CD14-positive monocyte (primary cell): ENCODE measurements around the gene CENPP. TPM values are rescaled to one million over a fixed set of nuclear protein-coding genes. Genes with fewer than 3 reads are reported as not detected.

Experiments used
- DNase-seq, 3 donors: peaks; one replicate each; pipeline ENCODE4 v3.0.0-alpha.2; 2011 to 2022
- H2AFZ ChIP-seq: 2 replicates; pipeline ENCODE4 v1.6.0; 2012; ENCODE audit warnings: mild to moderate bottlenecking, low read depth, low read length, inconsistent platforms; ENCODE audit not compliant: insufficient read depth, poor library complexity, severe bottlenecking
- H3K27ac ChIP-seq, 2 donors: 1 replicate in 1 of 2; 2 replicates in 1 of 2; pipeline ENCODE4 v1.5.1; 2012 to 2013; ENCODE audit warnings: low read length in 2 of 2, control low read depth in 1 of 2, inconsistent platforms in 1 of 2, low read depth in 1 of 2, mild to moderate bottlenecking in 1 of 2
- H3K27me3 ChIP-seq, 2 donors: one replicate each; pipeline versions ENCODE4 v1.6.0 to v1.6.1; 2011 to 2013; ENCODE audit warnings: low read length in 2 of 2; ENCODE audit not compliant: control insufficient read depth in 2 of 2, insufficient read depth in 2 of 2
- H3K36me3 ChIP-seq, 2 donors: replicated peaks in 1 of 2; 1 replicate in 1 of 2; 2 replicates in 1 of 2; pipeline versions ENCODE4 v1.5.1 to v1.6.1; 2012 to 2013; ENCODE audit warnings: low read length in 2 of 2, control low read depth in 1 of 2, inconsistent platforms in 1 of 2, mild to moderate bottlenecking in 1 of 2; ENCODE audit not compliant: insufficient read depth in 2 of 2, control insufficient read depth in 1 of 2
- H3K4me1 ChIP-seq, 2 donors: 1 replicate in 1 of 2; 2 replicates in 1 of 2; pipeline versions ENCODE4 v1.5.1 to v1.6.1; 2012 to 2013; ENCODE audit warnings: low read length in 2 of 2, control low read depth in 1 of 2, inconsistent platforms in 1 of 2, mild to moderate bottlenecking in 1 of 2, moderate library complexity in 1 of 2; ENCODE audit not compliant: insufficient read depth in 2 of 2, control insufficient read depth in 1 of 2
- H3K4me2 ChIP-seq: replicated peaks from 2 replicates; pipeline ENCODE3; 2012; ENCODE audit warnings: low read length, moderate library complexity, mild to moderate bottlenecking; ENCODE audit not compliant: poor library complexity, severe bottlenecking; ENCODE audit errors: extremely low read depth
- H3K4me3 ChIP-seq, 3 experiments: fragments of 200-600 bp in 1 of 3; sonication (generic) in 1 of 3; replicated peaks in 1 of 3; 1 replicate in 2 of 3; 2 replicates in 1 of 3; pipeline ENCODE4 v1.5.1; 2011 to 2013; ENCODE audit warnings: low read length in 3 of 3, mild to moderate bottlenecking in 3 of 3, control low read depth in 2 of 3, low read depth in 2 of 3, inconsistent platforms in 1 of 3, moderate library complexity in 1 of 3
- H3K79me2 ChIP-seq: 2 replicates; pipeline ENCODE4 v1.6.0; 2012; ENCODE audit warnings: mild to moderate bottlenecking, control low read depth, inconsistent platforms, low read length, moderate library complexity; ENCODE audit not compliant: insufficient read depth
- H3K9ac ChIP-seq: 2 replicates; pipeline ENCODE4 v1.6.0; 2017; ENCODE audit warnings: low read length, mild to moderate bottlenecking; ENCODE audit not compliant: insufficient read depth, poor library complexity, severe bottlenecking
- H3K9me3 ChIP-seq, 2 donors: replicated peaks in 1 of 2; 1 replicate in 1 of 2; 2 replicates in 1 of 2; pipeline versions ENCODE4 v1.5.1 to v1.6.1; 2012 to 2013; ENCODE audit warnings: low read length in 2 of 2, control low read depth in 1 of 2; ENCODE audit not compliant: control insufficient read depth in 1 of 2, insufficient read depth in 1 of 2
- H4K20me1 ChIP-seq: 2 replicates; pipeline ENCODE4 v1.6.0; 2012; ENCODE audit warnings: mild to moderate bottlenecking, low read length, control low read depth, moderate library complexity; ENCODE audit not compliant: insufficient read depth
- H3K27ac Mint-ChIP-seq, 7 donors: one replicate each; pipeline ENCODE4 v1.8.0; 2020; ENCODE audit warnings: mild to moderate bottlenecking in 7 of 7, mixed read lengths in 7 of 7, moderate library complexity in 6 of 7, inconsistent platforms in 2 of 7
- H3K27me3 Mint-ChIP-seq, 3 donors: one replicate each; pipeline ENCODE4 v1.8.0; 2021 to 2022; ENCODE audit warnings: low read depth in 3 of 3, mild to moderate bottlenecking in 3 of 3, mixed read lengths in 3 of 3, moderate library complexity in 3 of 3, inconsistent platforms in 1 of 3
- H3K36me3 Mint-ChIP-seq, 2 donors: one replicate each; pipeline ENCODE4 v1.8.0; 2020; ENCODE audit warnings: mixed read lengths in 2 of 2, inconsistent platforms in 1 of 2, mild to moderate bottlenecking in 1 of 2
- H3K4me1 Mint-ChIP-seq: one replicate; pipeline ENCODE4 v1.8.0; 2020; ENCODE audit warnings: mild to moderate bottlenecking, mixed read lengths
- H3K4me3 Mint-ChIP-seq, 2 donors: one replicate each; pipeline ENCODE4 v1.8.0; 2020; ENCODE audit warnings: mild to moderate bottlenecking in 2 of 2, mixed read lengths in 2 of 2, moderate library complexity in 1 of 2
- H3K9me3 Mint-ChIP-seq, 7 donors: one replicate each; pipeline ENCODE4 v1.8.0; 2020 to 2022; ENCODE audit warnings: mixed read lengths in 7 of 7, mild to moderate bottlenecking in 6 of 7, moderate library complexity in 6 of 7, inconsistent platforms in 2 of 7
- CTCF ChIP-seq: fragments of 200-600 bp; IDR thresholded peaks from one replicate; pipeline ENCODE4 v1.8.0; 2022; ENCODE audit warnings: antibody characterized with exemption, mild to moderate bottlenecking
- WGBS: methylation state at CpG from one replicate; pipeline ENCODE4 v1.1.5; 2013; ENCODE audit warnings: missing lambda C conversion rate; ENCODE audit not compliant: insufficient coverage; 5-methylcytosine and 5-hydroxymethylcytosine counted together
- intact Hi-C, 2 donors: fragments of 100-400 bp; cut with micrococcal nuclease; formaldehyde crosslinking; loops; one replicate each; pipeline versions ENCODE4 v1.15.0 to v1.15.1; 2023
- polyA plus RNA-seq, 3 donors: library from polyadenylated mRNA; depleted of rRNA in 1 of 3; unstranded in 2 of 3; stranded (reverse) in 1 of 3; fragments of 300-500 nt in 2 of 3; fragments of >200 nt in 1 of 3; fragmentation: Illumina TruSeq in 2 of 3; gene quantifications; 1 replicate in 2 of 3; 2 replicates in 1 of 3; pipeline ENCODE4 v1.2.3, GENCODE V29; 2012 to 2021

The CENPP gene
- polyA plus RNA-seq, 3 donors = 0.50 to 1.1 (median 1.1) TPM

GRCh38 chr9:92529124-92529523 lies 203.4 kb downstream of the CENPP start:
- DNase-seq = no peak
- Mint-ChIP-seq H3K27ac (no peak overlapping the region), H3K4me1 (peaks cover 7% of the 10 kb centered on the region), H3K36me3 (peaks cover 5 to 7% of the 10 kb centered on the region in 2 donors), H3K27me3 (no peaks in the 10 kb centered on the region), H3K4me3 (no peak overlapping the region), H3K9me3 (peaks cover 0 to 3% (median 1%) of the 10 kb centered on the region in 7 donors)
- intact Hi-C loops = no loop called here
- Histone ChIP-seq H3K27ac (no peak overlapping the region), H3K9ac (no peak overlapping the region), H3K4me2 (no peak overlapping the region), H3K27me3 (no peaks in the 10 kb centered on the region), H3K36me3 (no peaks in the 10 kb centered on the region), H2AFZ (no peak overlapping the region), H3K4me1 (peaks cover 3 to 5% of the 10 kb centered on the region in 2 donors), H3K4me3 (no peak overlapping the region), H3K79me2 (no peaks in the 10 kb centered on the region), H4K20me1 (no peaks in the 10 kb centered on the region), H3K9me3 (no peaks in the 10 kb centered on the region)
- no CpG with 5 or more reads among the region's 3 CpGs for WGBS
- TF ChIP-seq CTCF = no peak

- Histone ChIP-seq H3K36me3 (no peaks in the 10 kb centered on the region), H3K4me3 (no peak overlapping the region), H2AFZ (no peak overlapping the region), H3K27ac (no peak overlapping the region), H3K9ac (no peak overlapping the region), H3K9me3 (no peaks in the 10 kb centered on the region), H3K4me1 (peaks cover 7 to 16% of the 10 kb centered on the region in 2 donors), H4K20me1 (no peaks in the 10 kb centered on the region), H3K79me2 (no peaks in the 10 kb centered on the region), H3K4me2 (no peak overlapping the region), H3K27me3 (no peaks in the 10 kb centered on the region)
- H3K9me3 Mint-ChIP-seq = peaks cover 0 to 3% (median 1%) of the 10 kb centered on the region in 7 donors
- H3K36me3 Mint-ChIP-seq = peaks cover 5 to 7% of the 10 kb centered on the region in 2 donors
- intact Hi-C loops = no loop called here
- H3K4me3 Mint-ChIP-seq = no peak overlapping the region
- no peak overlapping the region for H3K27ac Mint-ChIP-seq
- TF ChIP-seq CTCF = no peak
- no peaks in the 10 kb centered on the region for H3K27me3 Mint-ChIP-seq
- DNase-seq = no peak
- H3K4me1 Mint-ChIP-seq = peaks cover 20% of the 10 kb centered on the region
Measured at GRCh38 chr9:92530893-92531292, 205.1 kb downstream of the CENPP start.
